ENCODE measurements around the gene ALOX15B.
A peak's percentile ranks its signal among the peaks of the same experiment; 100 is the strongest.

GRCh38 chr17:8003594-8004181 is 35.2 kb upstream of the ALOX15B start:
- TF ChIP-seq CTCF (IDR thresholded peaks at IDR 0.05) (peak; percentile 5), EZH2 (IDR thresholded peaks at IDR 0.05) (no peak), EZH2phosphoT487 (IDR thresholded peaks at IDR 0.05) (no peak)
